ENCODE data around the gene ERVW-1.
A peak's percentile ranks its signal among the peaks of the same experiment; 100 is the strongest.

The ERVW-1 gene

GRCh38 chr7:92425311-92425947, 52.3 kb downstream of the ERVW-1 start:
- peak; percentile 30 for DNase-seq (ENCODE audit: low spot score)

- no peak for DNase-seq (ENCODE audit: low spot score)
These were observed 54.0 kb downstream of the ERVW-1 start for GRCh38 chr7:92423710-92424131.

- DNase-seq (ENCODE audit: low spot score) = no peak
These were observed 54.8 kb downstream of the ERVW-1 start for GRCh38 chr7:92422926-92423325.

- no peak for DNase-seq (ENCODE audit: low spot score)
These were observed 55.9 kb downstream of the ERVW-1 start for GRCh38 chr7:92421676-92422435.

Measured in globus pallidus (tissue), 1 donor.